ENCODE measurements around the gene SLC5A6.

The SLC5A6 gene

DNA sequence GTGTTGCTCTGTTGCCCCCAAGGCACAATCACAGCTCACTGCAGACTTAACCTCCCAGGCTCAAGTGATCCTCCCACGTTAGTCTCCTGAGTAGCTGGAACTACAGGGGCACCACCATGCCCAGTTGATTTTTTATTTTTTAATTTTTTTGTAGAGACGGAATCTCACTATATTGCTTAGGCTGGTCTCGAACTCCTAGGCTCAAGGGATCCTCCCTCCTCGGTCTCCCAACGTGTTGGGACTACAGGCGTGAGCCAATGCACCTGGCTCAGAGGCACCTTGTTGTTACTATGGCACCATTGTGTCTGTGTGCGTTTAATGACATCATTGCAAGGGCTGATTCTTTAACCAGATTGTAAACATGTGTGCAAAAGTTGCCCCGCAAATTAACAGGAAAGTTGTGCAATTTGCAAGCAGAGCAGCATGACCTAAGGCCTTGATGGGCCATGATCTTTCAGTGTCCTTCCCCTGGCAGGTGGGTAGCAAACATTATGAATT is 40.7 kb downstream of the SLC5A6 start:
- DNase-seq: no peak

GRCh38 chr2:27170581-27171337 is 41.3 kb downstream of the SLC5A6 start:
- no peak for DNase-seq

GRCh38 chr2:27164960-27165763 is 46.9 kb downstream of the SLC5A6 start:
- DNase-seq: no peak

DNA sequence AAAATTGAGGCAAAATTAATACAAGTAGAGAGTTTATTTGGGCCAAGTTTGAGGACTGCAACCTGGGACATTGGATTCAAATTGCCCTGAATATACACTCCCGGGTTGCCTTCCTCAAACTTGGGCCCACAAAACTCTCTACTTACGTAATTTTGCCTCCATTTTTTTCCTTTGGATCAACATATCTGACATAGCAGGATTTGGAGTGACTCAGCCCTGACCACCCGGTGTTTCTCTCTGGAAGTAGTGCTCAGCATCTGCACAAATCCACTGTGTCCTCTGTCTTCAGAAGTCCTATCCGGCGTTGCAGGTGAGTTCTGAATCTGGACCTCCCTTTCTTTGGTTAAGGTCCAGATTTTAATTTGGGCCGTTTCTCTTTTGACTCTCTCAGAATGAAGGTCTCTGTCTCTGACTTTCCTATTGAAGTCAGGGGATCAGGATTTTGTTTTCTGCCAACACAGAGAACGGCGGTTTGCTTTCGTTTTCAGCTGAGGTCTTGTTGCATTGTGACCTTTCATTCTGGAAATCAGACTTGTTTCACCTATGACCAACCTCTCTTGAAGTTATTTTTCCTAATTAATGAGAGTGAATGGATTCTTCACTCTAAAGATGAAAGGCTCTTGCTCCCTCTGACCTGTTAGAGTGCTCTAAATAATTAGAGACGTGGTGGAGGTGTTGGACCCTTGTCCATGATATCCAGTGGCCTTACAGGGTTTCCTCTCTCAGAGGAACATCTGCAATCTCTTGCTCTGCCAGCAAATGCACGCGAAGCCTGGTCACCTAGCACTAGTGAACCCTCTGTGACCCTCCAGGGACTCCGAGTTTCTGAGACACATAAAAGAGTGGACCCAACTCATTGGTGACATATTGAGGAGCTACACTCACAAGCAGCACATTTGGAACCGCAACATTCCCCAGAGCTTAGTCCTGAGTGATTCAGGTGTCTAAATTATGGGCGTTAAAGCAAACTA is 49.6 kb downstream of the SLC5A6 start:
- DNase-seq: no peak

DNA sequence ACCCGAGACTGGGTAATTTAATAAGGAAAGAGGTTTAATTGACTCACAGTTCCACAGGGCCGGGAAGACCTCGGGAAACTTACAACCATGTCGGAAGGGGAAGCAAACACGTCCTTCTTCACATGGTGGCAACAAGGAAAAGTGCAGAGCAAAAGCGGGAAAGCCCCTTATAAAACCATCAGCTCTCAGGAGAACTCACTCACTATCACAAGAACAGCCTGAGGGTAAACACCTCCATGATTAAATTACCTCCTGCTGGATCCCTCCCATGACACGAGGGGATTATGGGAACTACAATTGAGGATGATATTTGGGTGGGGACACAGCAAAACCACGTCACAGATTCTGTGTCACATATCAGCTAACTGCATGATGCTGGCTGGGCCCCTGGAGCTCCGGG is 51.9 kb downstream of the SLC5A6 start:
- no peak for DNase-seq

GRCh38 chr2:27159271-27159670 is 52.8 kb downstream of the SLC5A6 start:
- no peak for DNase-seq

DNA sequence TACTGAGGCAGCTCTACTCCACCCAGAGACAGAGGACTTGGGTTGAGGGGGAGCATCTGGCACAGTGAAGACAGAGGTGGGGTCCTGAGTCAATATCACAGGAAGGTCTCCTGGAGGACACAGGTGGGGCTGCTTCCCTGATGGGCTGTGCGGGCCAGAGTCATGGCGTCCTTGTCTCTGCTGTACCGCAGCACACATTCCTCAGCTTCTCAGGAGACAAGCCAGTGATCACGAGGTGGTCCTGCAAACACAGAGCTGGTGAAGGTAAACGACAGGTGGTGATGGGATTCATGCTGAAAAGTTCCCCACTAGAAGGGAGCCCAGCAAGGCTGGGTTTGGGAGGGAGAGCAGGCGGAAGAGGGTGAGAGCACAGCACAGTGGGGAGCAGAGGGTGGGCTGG is 53.6 kb downstream of the SLC5A6 start:
- no peak for DNase-seq

DNA sequence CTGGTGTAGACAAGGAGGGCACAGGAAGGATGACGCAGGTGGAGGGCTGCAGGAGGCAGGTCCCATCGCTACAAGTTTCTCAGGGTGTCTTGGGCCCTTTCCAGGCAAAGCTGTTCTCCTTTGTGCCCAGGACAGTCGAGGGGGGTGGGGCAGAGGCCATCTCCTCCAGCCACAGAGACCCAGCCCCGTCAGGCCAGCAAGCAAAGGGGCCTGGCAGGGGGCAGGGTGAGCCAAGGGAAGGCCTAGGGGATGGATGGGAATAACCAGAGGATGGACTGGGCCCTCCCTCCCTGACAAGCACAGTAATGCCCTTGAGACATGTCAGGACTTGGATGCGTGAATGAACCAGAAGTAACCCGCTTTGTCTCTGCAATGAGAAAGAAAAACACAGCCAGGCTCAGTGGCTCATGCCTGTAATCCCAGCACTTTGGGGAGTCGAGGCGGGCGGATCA is 57.0 kb downstream of the SLC5A6 start:
- no peak for DNase-seq

GRCh38 chr2:27154488-27154887 is 57.6 kb downstream of the SLC5A6 start:
- no peak for DNase-seq

DNA sequence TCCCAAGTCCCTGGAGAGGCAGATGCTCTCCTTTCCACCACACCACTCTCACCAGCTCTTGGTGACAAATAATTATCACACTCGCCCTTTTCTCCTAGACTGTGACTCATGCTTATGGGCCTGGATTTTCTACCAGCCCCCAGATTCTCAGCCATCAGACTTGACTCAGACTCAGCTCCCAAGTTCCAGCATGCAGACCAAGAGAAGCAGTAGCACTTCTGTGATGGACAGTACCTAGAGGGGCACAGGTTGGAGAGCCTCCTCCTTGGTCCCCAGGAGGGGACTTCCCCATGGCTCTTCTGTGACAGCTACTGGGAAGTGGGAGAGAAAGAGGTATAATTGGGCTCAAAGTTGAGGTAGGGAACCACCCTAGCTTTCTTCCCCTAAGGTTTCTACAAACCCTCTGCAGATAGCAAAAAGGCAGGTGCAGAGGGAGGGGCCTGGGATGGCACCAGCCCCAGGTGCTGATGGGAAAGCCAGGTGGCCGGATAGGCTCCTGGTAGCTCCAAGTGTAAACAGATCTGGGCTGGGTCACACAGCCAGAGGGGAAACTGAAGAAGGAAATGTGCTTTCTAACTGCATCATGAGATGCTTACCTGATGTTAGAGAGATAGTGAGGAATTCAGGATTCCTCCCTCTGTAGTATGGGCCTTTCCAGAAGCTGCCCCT is 59.1 kb downstream of the SLC5A6 start:
- DNase-seq: peak in 1 of 2 donors; percentile 4

- DNase-seq: no peak
These were observed 59.8 kb downstream of the SLC5A6 start for GRCh38 chr2:27152102-27152795.

DNA sequence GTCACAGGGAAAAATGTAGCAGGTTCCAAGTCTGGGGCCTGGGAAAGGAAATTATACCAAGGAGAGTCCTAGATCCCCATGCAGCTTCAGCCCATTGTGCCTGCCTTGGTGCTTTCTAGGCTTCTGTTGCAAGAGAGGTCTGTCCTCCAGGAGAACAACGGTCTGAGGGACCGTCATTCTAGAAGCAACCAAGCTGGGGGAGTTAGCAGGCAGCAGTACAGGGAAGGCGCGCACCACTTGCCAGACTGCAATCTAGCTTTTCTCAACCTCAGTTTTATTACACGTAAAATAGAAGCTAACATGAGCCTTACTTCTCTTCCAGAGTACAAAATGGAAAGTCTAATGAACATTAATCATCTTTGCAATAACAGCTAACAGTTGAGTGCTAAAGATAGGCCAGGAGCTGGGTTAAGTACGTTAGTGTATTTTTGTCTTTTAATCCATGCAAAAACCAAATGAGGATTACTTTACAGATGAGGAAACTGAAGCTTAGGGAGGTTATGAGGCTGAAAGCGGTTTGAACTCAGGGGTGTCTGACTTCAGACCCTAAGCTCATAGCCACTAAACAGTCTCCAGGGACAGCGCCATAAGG is 61.3 kb downstream of the SLC5A6 start:
- DNase-seq: no peak
